ENCODE measurements around the gene LPO.

Gene LPO

GRCh38 chr17:58253082-58253481, 14.7 kb downstream of the LPO start:
- H3K4me3 ChIP-seq (ENCODE audit: low read depth, low read length): no peak overlapping the region
- no peak for DNase-seq (ENCODE audit: low read depth, low spot score)
- POLR2A ChIA-PET: no interaction called here
- CTCF ChIA-PET: interaction anchor here (1.0 to 1.1 kb wide), 2 partner anchors 22 to 170 kb away, joined by 3 read pairs; no protein-coding TSS in a partner anchor
- TF ChIP-seq CTCF (IDR thresholded peaks at IDR 0.05; ENCODE audit: insufficient read depth, low read length, missing control alignments): no peak

- no peak for DNase-seq (ENCODE audit: low read depth, low spot score)
- no peak for TF ChIP-seq CTCF (IDR thresholded peaks at IDR 0.05; ENCODE audit: insufficient read depth, low read length, missing control alignments)
- no peak overlapping the region for H3K4me3 ChIP-seq (ENCODE audit: low read depth, low read length)
- ChIA-PET POLR2A (no interaction called here), CTCF (no interaction called here)
Measured at GRCh38 chr17:58254803-58255202, 16.4 kb downstream of the LPO start.

GRCh38 chr17:58262149-58262548, 23.8 kb downstream of the LPO start:
- no peak for DNase-seq (ENCODE audit: low read depth, low spot score)
- TF ChIP-seq CTCF (IDR thresholded peaks at IDR 0.05; ENCODE audit: insufficient read depth, low read length, missing control alignments): no peak
- H3K4me3 ChIP-seq (ENCODE audit: low read depth, low read length): no peak overlapping the region
- ChIA-PET CTCF (no interaction called here), POLR2A (no interaction called here)

GRCh38 chr17:58263773-58264172, 25.4 kb downstream of the LPO start:
- no peak for DNase-seq (ENCODE audit: low read depth, low spot score)
- ChIA-PET POLR2A (no interaction called here), CTCF (interaction anchor here (1.0 kb wide), 1 partner anchor 14 kb away, joined by 5 read pairs; no protein-coding TSS in a partner anchor)
- TF ChIP-seq CTCF (IDR thresholded peaks at IDR 0.05; ENCODE audit: insufficient read depth, low read length, missing control alignments): no peak
- H3K4me3 ChIP-seq (ENCODE audit: low read depth, low read length): no peak overlapping the region

GRCh38 chr17:58264407-58265103, 26.2 kb downstream of the LPO start:
- TF ChIP-seq CTCF (IDR thresholded peaks at IDR 0.05; ENCODE audit: insufficient read depth, low read length, missing control alignments): no peak
- no peak overlapping the region for H3K4me3 ChIP-seq (ENCODE audit: low read depth, low read length)
- DNase-seq (ENCODE audit: low read depth, low spot score): no peak
- CTCF ChIA-PET: no interaction called here
- POLR2A ChIA-PET: no interaction called here

- ChIA-PET CTCF (no interaction called here), POLR2A (no interaction called here)
- no peak for DNase-seq (ENCODE audit: low read depth, low spot score)
- TF ChIP-seq CTCF (IDR thresholded peaks at IDR 0.05; ENCODE audit: insufficient read depth, low read length, missing control alignments): no peak
- H3K4me3 ChIP-seq (ENCODE audit: low read depth, low read length): no peak overlapping the region
Measured at GRCh38 chr17:58265271-58265670, 26.9 kb downstream of the LPO start.

Measured in AG04449 (cell line).